ENCODE results near the gene SORCS3. TPM values are rescaled to one million over a fixed set of nuclear protein-coding genes. Genes with fewer than 3 reads are reported as not detected.

Gene SORCS3
- total RNA-seq, 4 donors from 2014 or later = 0.12 to 0.32 (median 0.15) TPM; not detected in 1

DNA sequence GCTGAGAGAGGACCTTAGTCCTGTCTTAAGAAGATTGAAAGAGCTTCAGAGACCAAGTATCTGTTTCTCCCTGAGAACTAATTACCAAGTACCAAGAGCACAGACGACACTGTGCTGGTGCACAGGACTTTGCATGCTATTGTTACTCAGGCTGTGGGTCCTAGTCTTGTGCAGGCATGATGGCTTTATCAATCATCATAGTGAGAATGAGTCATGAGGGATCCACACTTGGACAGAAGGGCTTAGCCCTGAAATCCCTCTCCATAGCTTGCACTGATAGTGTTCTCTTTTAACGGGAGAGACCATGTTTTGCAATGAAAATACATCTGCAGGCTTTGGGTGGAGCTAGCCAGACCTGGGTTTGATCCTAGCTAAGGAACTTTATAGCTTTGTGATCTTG, 93.3 kb downstream of the SORCS3 start:
- no peak overlapping the region for H3K4me3 ChIP-seq (ENCODE audit: low read depth, poor library complexity, severe bottlenecking)
- no peak for DNase-seq (ENCODE audit: low spot score in 2 of 2)
- TF ChIP-seq, protein P1, sequence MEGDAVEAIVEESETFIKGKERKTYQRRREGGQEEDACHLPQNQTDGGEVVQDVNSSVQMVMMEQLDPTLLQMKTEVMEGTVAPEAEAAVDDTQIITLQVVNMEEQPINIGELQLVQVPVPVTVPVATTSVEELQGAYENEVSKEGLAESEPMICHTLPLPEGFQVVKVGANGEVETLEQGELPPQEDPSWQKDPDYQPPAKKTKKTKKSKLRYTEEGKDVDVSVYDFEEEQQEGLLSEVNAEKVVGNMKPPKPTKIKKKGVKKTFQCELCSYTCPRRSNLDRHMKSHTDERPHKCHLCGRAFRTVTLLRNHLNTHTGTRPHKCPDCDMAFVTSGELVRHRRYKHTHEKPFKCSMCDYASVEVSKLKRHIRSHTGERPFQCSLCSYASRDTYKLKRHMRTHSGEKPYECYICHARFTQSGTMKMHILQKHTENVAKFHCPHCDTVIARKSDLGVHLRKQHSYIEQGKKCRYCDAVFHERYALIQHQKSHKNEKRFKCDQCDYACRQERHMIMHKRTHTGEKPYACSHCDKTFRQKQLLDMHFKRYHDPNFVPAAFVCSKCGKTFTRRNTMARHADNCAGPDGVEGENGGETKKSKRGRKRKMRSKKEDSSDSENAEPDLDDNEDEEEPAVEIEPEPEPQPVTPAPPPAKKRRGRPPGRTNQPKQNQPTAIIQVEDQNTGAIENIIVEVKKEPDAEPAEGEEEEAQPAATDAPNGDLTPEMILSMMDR (IDR thresholded peaks at IDR 0.05) = no peak
- no peak for TF ChIP-seq POLR2A (IDR thresholded peaks at IDR 0.05)
- intact Hi-C loops (cut with DNase I; ENCODE audit: low total_unique reads) = no loop called here
- WGBS, 2 donors = 32% methylated on average over 2 of the region's 2 CpGs

DNA sequence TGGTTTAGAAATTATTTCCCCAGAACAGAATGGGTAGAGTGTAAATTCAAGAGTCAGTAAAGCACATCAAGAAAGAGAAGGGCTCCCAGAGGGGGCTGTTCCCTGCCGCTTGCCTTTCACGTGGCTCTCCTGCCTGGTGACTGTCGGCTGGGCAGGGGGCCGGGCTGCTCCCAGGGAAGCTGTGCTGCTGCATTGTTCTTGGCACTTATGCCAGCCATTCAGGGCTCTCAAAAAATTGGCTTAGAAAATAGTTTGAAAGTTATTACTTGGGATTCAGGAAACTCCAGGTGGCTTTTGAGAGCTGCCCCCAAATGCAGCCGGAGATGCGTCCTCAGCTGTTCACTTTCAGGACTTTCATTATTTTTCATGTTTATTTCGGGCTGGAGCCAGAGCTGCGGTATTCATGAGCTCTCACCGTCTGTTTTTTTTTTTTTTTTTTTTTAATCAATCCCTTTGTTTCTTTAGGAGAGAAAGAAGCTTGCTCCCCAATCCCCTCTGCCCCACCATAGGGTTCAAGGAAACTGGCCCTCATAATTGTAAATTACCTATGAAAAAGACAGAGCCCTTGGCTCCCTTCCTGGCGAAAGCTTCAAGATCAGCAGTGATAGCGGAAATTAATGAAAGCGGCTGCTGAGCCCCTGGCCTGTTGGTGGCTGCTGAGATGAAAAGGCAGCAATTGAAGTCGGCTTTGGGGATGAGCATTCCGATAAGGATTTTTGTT, 94.1 kb downstream of the SORCS3 start:
- DNase-seq (ENCODE audit: low spot score in 2 of 2) = no peak
- TF ChIP-seq, protein P1 (IDR thresholded peaks at IDR 0.05) = no peak
- no peak for TF ChIP-seq POLR2A (IDR thresholded peaks at IDR 0.05)
- intact Hi-C loops (cut with DNase I; ENCODE audit: low total_unique reads) = no loop called here
- H3K4me3 ChIP-seq (ENCODE audit: low read depth, poor library complexity, severe bottlenecking) = no peak overlapping the region
- 47 to 53% methylated on average over 14 of the region's 14 CpGs for WGBS, 2 donors

- no peak overlapping the region for H3K4me3 ChIP-seq (ENCODE audit: low read depth, poor library complexity, severe bottlenecking)
- intact Hi-C loops (cut with DNase I; ENCODE audit: low total_unique reads) = no loop called here
- TF ChIP-seq, protein P1 (IDR thresholded peaks at IDR 0.05) = no peak
- TF ChIP-seq POLR2A (IDR thresholded peaks at IDR 0.05) = no peak
- 31 to 43% methylated on average over 10 of the region's 10 CpGs for WGBS, 2 donors
- DNase-seq (ENCODE audit: low spot score in 2 of 2) = no peak
Measured at GRCh38 chr10:104735757-104736391, 94.8 kb downstream of the SORCS3 start.

DNA sequence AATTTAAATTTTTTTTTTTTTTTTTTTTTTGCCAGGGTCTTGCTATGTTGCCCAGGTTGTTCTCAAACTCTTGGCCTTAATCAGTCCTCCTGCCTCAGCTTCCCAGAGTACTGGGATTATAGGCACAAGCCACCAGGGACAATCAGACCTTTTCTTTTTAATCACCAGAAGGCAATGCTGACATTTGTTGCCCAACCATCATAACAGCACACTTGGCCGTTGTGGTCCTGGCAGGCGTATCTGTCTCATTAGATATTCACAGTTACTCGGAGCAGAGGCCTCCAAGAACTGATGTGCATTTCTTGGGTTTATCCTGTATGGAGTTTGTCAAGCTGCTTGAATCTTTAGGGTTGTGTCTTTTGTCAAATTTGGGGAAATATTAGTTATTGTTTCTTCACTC, 100.0 kb downstream of the SORCS3 start:
- 56 to 69% methylated on average over 3 of the region's 3 CpGs for WGBS, 2 donors
- TF ChIP-seq, protein P1 (IDR thresholded peaks at IDR 0.05) = no peak
- no peak for TF ChIP-seq POLR2A (IDR thresholded peaks at IDR 0.05)
- intact Hi-C loops (cut with DNase I; ENCODE audit: low total_unique reads) = no loop called here
- DNase-seq (ENCODE audit: low spot score in 2 of 2) = no peak
- H3K4me3 ChIP-seq (ENCODE audit: low read depth, poor library complexity, severe bottlenecking) = no peak overlapping the region

GRCh38 chr10:104744052-104744451, 103.0 kb downstream of the SORCS3 start:
- 75 to 79% methylated on average over 1 of the region's 1 CpG for WGBS, 2 donors
- no peak overlapping the region for H3K4me3 ChIP-seq (ENCODE audit: low read depth, poor library complexity, severe bottlenecking)
- TF ChIP-seq, protein P1 (IDR thresholded peaks at IDR 0.05) = no peak
- no peak for TF ChIP-seq POLR2A (IDR thresholded peaks at IDR 0.05)
- no peak for DNase-seq (ENCODE audit: low spot score in 2 of 2)
- intact Hi-C loops (cut with DNase I; ENCODE audit: low total_unique reads) = no loop called here

Measured in lower leg skin (tissue), 4 donors.